Esophagus squamous epithelium (tissue), 5 donors: ENCODE results near the gene CXorf49B. TPM values are rescaled to one million over a fixed set of nuclear protein-coding genes. Genes with fewer than 3 reads are reported as not detected.
"Not testable (repeated sequence)": the region's sequence is repeated elsewhere in the genome, so short reads cannot be mapped to it uniquely, and the experiment has no call there.

Experiments
- DNase-seq: peaks from one replicate; lab custom pipeline; 2025; lab: John Stamatoyannopoulos, UW
- H3K27ac ChIP-seq, 4 donors: fragments of 200-600 bp; sonication (generic); one replicate each; pipeline ENCODE4 v1.5.1; 2016 to 2019; ENCODE audit warnings: mild to moderate bottlenecking in 1 of 4
- H3K27me3 ChIP-seq, 4 donors: fragments of 200-600 bp; sonication (generic); 1 replicate in 3 of 4; 2 replicates in 1 of 4; pipeline versions ENCODE4 v1.5.1 to v1.6.0; 2017 to 2021; ENCODE audit warnings: antibody characterized with exemption in 1 of 4
- H3K36me3 ChIP-seq, 3 donors: fragments of 200-600 bp; sonication (generic); one replicate each; pipeline ENCODE4 v1.5.1; 2016 to 2019
- H3K4me1 ChIP-seq, 3 donors: fragments of 200-600 bp; sonication (generic); one replicate each; pipeline ENCODE4 v1.5.1; 2017 to 2019
- H3K4me3 ChIP-seq, 4 donors: fragments of 200-600 bp; sonication (generic); 1 replicate in 3 of 4; 2 replicates in 1 of 4; pipeline ENCODE4 v1.5.1; 2016 to 2019; ENCODE audit warnings: mild to moderate bottlenecking in 2 of 4, moderate library complexity in 1 of 4
- H3K9me3 ChIP-seq, 3 donors: fragments of 200-600 bp; sonication (generic); one replicate each; pipeline ENCODE4 v1.5.1; 2016 to 2019
- CTCF ChIP-seq, 6 experiments: fragments of 450-650 bp in 4 of 6; fragments of 200-600 bp in 2 of 6; sonication (generic) in 2 of 6; IDR thresholded peaks; one replicate each; pipeline ENCODE4 v1.5.1; 2016 to 2019; ENCODE audit warnings: antibody characterized with exemption in 6 of 6, mild to moderate bottlenecking in 4 of 6, moderate library complexity in 4 of 6
- POLR2A ChIP-seq, 4 donors: fragments of 450-650 bp; IDR thresholded peaks; one replicate each; pipeline ENCODE4 v1.6.1; 2017; ENCODE audit warnings: antibody characterized with exemption in 4 of 4, mild to moderate bottlenecking in 4 of 4, moderate library complexity in 3 of 4
- WGBS, 2 donors: methylation state at CpG; one replicate each; pipeline ENCODE4 v1.1.5; 2018; 5-methylcytosine and 5-hydroxymethylcytosine counted together
- intact Hi-C: fragments of 100-400 bp; cut with DNase I; formaldehyde crosslinking; loops from one replicate; pipeline ENCODE4 v1.15.0; 2022
- total RNA-seq, 4 donors: library from RNA; depleted of rRNA; stranded (reverse); fragments of >200 nt; gene quantifications; one replicate each; pipeline ENCODE4 v1.1.0, GENCODE V29; 2016
- donor health status: DM: yes; HTN: yes; CAD: no.

The CXorf49B gene
- total RNA-seq, 4 donors from 2014 or later: not detected

- H3K36me3 ChIP-seq, H3K4me1 ChIP-seq, intact Hi-C loops, H3K4me3 ChIP-seq, H3K9me3 ChIP-seq, H3K27me3 ChIP-seq, DNase-seq, H3K27ac ChIP-seq: not testable (repeated sequence)
- WGBS, 2 donors: no CpG with 5 or more reads among the region's 7 CpGs
Measured at GRCh38 chrX:71782950-71783299, 19.8 kb downstream of the CXorf49B start.

- WGBS, 2 donors: no CpG with 5 or more reads among the region's 20 CpGs
- H3K36me3 ChIP-seq, H3K27me3 ChIP-seq, H3K4me3 ChIP-seq, intact Hi-C loops, DNase-seq, H3K27ac ChIP-seq, H3K9me3 ChIP-seq, H3K4me1 ChIP-seq: not testable (repeated sequence)
Measured at GRCh38 chrX:71783569-71784347, 20.6 kb downstream of the CXorf49B start.

GRCh38 chrX:71784348-71784983 is 21.3 kb downstream of the CXorf49B start:
- DNase-seq, H3K27me3 ChIP-seq, H3K9me3 ChIP-seq, H3K36me3 ChIP-seq, H3K27ac ChIP-seq, H3K4me1 ChIP-seq, intact Hi-C loops, H3K4me3 ChIP-seq: not testable (repeated sequence)
- no CpG with 5 or more reads among the region's 15 CpGs for WGBS, 2 donors

- WGBS, 2 donors: 60 to 84% methylated on average over 2 to 5 of the region's 5 CpGs
- intact Hi-C loops, H3K36me3 ChIP-seq, H3K27me3 ChIP-seq, DNase-seq, H3K4me1 ChIP-seq, H3K9me3 ChIP-seq, H3K27ac ChIP-seq, H3K4me3 ChIP-seq: not testable (repeated sequence)
Measured at GRCh38 chrX:71806450-71806849, 43.3 kb downstream of the CXorf49B start.

GRCh38 chrX:71809886-71810285 is 46.7 kb downstream of the CXorf49B start:
- DNase-seq: no peak
- H3K9me3 ChIP-seq: no peaks in the 10 kb centered on the region
- intact Hi-C loops: no loop called here
- no peak overlapping the region for H3K27ac ChIP-seq
- 23 to 63% methylated on average over 4 to 10 of the region's 10 CpGs for WGBS, 2 donors
- TF ChIP-seq CTCF (IDR thresholded peaks at IDR 0.05) (no peak), POLR2A (IDR thresholded peaks at IDR 0.05) (no peak)
- H3K36me3 ChIP-seq: no peaks in the 10 kb centered on the region
- H3K27me3 ChIP-seq: no peaks in the 10 kb centered on the region
- H3K4me1 ChIP-seq: no peaks in the 10 kb centered on the region
- H3K4me3 ChIP-seq: no peak overlapping the region

GRCh38 chrX:71814123-71814912 is 51.2 kb downstream of the CXorf49B start:
- peaks cover 0 to 6% (median 0%) of the 10 kb centered on the region in 4 donors for H3K27me3 ChIP-seq
- DNase-seq: no peak
- no peaks in the 10 kb centered on the region for H3K36me3 ChIP-seq
- TF ChIP-seq POLR2A (IDR thresholded peaks at IDR 0.05): no peak
- TF ChIP-seq CTCF (IDR thresholded peaks at IDR 0.05): no peak
- H3K4me1 ChIP-seq: no peaks in the 10 kb centered on the region
- WGBS, 2 donors: 60 to 88% methylated on average over 2 of the region's 25 CpGs
- intact Hi-C loops: no loop called here
- no peak overlapping the region for H3K27ac ChIP-seq
- no peaks in the 10 kb centered on the region for H3K9me3 ChIP-seq
- H3K4me3 ChIP-seq: no peak overlapping the region
